ENCODE measurements around the gene PTPRU. TPM values are rescaled to one million over a fixed set of nuclear protein-coding genes. Genes with fewer than 3 reads are reported as not detected.

PTPRU gene
- total RNA-seq, 1 experiment from 2014 or later, result 25.7 TPM

GRCh38 chr1:29342351-29342750 is 106.0 kb downstream of the PTPRU start:
- Histone ChIP-seq H3K9me3 (ENCODE audit: low read length) (no peaks in the 10 kb centered on the region), H3K9ac (ENCODE audit: low read length) (no peak overlapping the region), H3K36me3 (ENCODE audit: low read depth, low read length) (no peaks in the 10 kb centered on the region), H3K4me1 (ENCODE audit: insufficient read depth, low read length) (no peaks in the 10 kb centered on the region), H3K4me2 (ENCODE audit: low read length) (no peak overlapping the region), H3K9me2 (replicated peaks; ENCODE audit: low read length) (no peaks in the 10 kb centered on the region), H3K79me2 (ENCODE audit: low read length) (no peaks in the 10 kb centered on the region), H3K4me3 (ENCODE audit: low read length) (no peak overlapping the region), H2AFZ (ENCODE audit: low read length) (no peak overlapping the region), H3K27me3 (ENCODE audit: low read length) (peaks cover 30% of the 10 kb centered on the region; the same call in 1 of the 2 replicates), H3K27ac (ENCODE audit: low read length) (no peak overlapping the region), H3F3A (ENCODE audit: low read length, unreplicated experiment) (no peaks in the 10 kb centered on the region), H4K20me1 (ENCODE audit: low read length) (no peaks in the 10 kb centered on the region)
- ATAC-seq (no peak), DNase-seq (no peak)
- ChIA-PET CTCF (no interaction called here), POLR2A (ENCODE audit: unreplicated experiment) (no interaction called here)
- intact Hi-C loops (cut with micrococcal nuclease), result loop anchor here (1.0 to 5.0 kb wide), 2 partner anchors 96 to 360 kb away; no protein-coding TSS in a partner anchor
- no TSS peak for BruUV-seq (replicated peaks)
- TF ChIP-seq CTCF (conservative IDR thresholded peaks at IDR 0.05; ENCODE audit: low read depth, low read length) (no peak), EZH2phosphoT487 (IDR thresholded peaks at IDR 0.05; ENCODE audit: borderline replicate concordance, low read length) (no peak), EZH2 (IDR thresholded peaks at IDR 0.05; ENCODE audit: low read length, unreplicated experiment) (no peak)

GRCh38 chr1:29342983-29343382 is 106.7 kb downstream of the PTPRU start:
- H3K9me3 ChIP-seq (ENCODE audit: low read length), result no peaks in the 10 kb centered on the region
- BruUV-seq (replicated peaks), result no TSS peak
- no peak overlapping the region for H2AFZ ChIP-seq (ENCODE audit: low read length)
- H3K79me2 ChIP-seq (ENCODE audit: low read length), result no peaks in the 10 kb centered on the region
- no peak overlapping the region for H3K4me2 ChIP-seq (ENCODE audit: low read length)
- no peak overlapping the region for H3K9ac ChIP-seq (ENCODE audit: low read length)
- no peak for ATAC-seq
- no peaks in the 10 kb centered on the region for H3K36me3 ChIP-seq (ENCODE audit: low read depth, low read length)
- ChIA-PET CTCF (no interaction called here), POLR2A (ENCODE audit: unreplicated experiment) (no interaction called here)
- TF ChIP-seq EZH2 (IDR thresholded peaks at IDR 0.05; ENCODE audit: low read length, unreplicated experiment) (no peak), CTCF (conservative IDR thresholded peaks at IDR 0.05; ENCODE audit: low read depth, low read length) (no peak), EZH2phosphoT487 (IDR thresholded peaks at IDR 0.05; ENCODE audit: borderline replicate concordance, low read length) (no peak)
- no peaks in the 10 kb centered on the region for H3K4me1 ChIP-seq (ENCODE audit: insufficient read depth, low read length)
- H3K9me2 ChIP-seq (replicated peaks; ENCODE audit: low read length), result no peaks in the 10 kb centered on the region
- H4K20me1 ChIP-seq (ENCODE audit: low read length), result no peaks in the 10 kb centered on the region
- no peak overlapping the region for H3K4me3 ChIP-seq (ENCODE audit: low read length)
- intact Hi-C loops (cut with micrococcal nuclease), result loop anchor here (1.0 to 5.0 kb wide), 2 partner anchors 97 to 359 kb away; no protein-coding TSS in a partner anchor
- no peaks in the 10 kb centered on the region for H3F3A ChIP-seq (ENCODE audit: low read length, unreplicated experiment)
- peaks cover 30% of the 10 kb centered on the region; the same call in 1 of the 2 replicates for H3K27me3 ChIP-seq (ENCODE audit: low read length)
- no peak for DNase-seq
- no peak overlapping the region for H3K27ac ChIP-seq (ENCODE audit: low read length)

- Histone ChIP-seq H3K4me1 (ENCODE audit: insufficient read depth, low read length) (no peaks in the 10 kb centered on the region), H4K20me1 (ENCODE audit: low read length) (no peaks in the 10 kb centered on the region), H3K79me2 (ENCODE audit: low read length) (no peaks in the 10 kb centered on the region), H3K27me3 (ENCODE audit: low read length) (peaks cover 30% of the 10 kb centered on the region; the same call in 1 of the 2 replicates), H2AFZ (ENCODE audit: low read length) (no peak overlapping the region), H3K4me2 (ENCODE audit: low read length) (no peak overlapping the region), H3F3A (ENCODE audit: low read length, unreplicated experiment) (no peaks in the 10 kb centered on the region), H3K36me3 (ENCODE audit: low read depth, low read length) (no peaks in the 10 kb centered on the region), H3K27ac (ENCODE audit: low read length) (no peak overlapping the region), H3K9me3 (ENCODE audit: low read length) (no peaks in the 10 kb centered on the region), H3K9me2 (replicated peaks; ENCODE audit: low read length) (no peaks in the 10 kb centered on the region), H3K4me3 (ENCODE audit: low read length) (no peak overlapping the region), H3K9ac (ENCODE audit: low read length) (no peak overlapping the region)
- intact Hi-C loops (cut with micrococcal nuclease), result loop anchor here (5.0 kb wide), 1 partner anchor 359 kb away; no protein-coding TSS in a partner anchor
- BruUV-seq (replicated peaks), result no TSS peak
- TF ChIP-seq EZH2 (IDR thresholded peaks at IDR 0.05; ENCODE audit: low read length, unreplicated experiment), result no peak
- no peak for DNase-seq
- POLR2A ChIA-PET (ENCODE audit: unreplicated experiment), result no interaction called here
- no peak for ATAC-seq
- CTCF ChIA-PET, result no interaction called here
Observed at GRCh38 chr1:29343476-29343875, 107.2 kb downstream of the PTPRU start.
